ENCODE data around the gene IL6.

The IL6 gene

GRCh38 chr7:22730066-22730710 is 3.2 kb downstream of the IL6 start:
- H3K27ac Mint-ChIP-seq = no peak overlapping the region
- H3K9me3 Mint-ChIP-seq = no peaks in the 10 kb centered on the region
- no peaks in the 10 kb centered on the region for H3K36me3 Mint-ChIP-seq (ENCODE audit: low read depth)
- no peak overlapping the region for H3K4me3 Mint-ChIP-seq
- no peak for DNase-seq
- H3K4me1 Mint-ChIP-seq = peaks cover 15% of the 10 kb centered on the region
- H3K27me3 Mint-ChIP-seq (ENCODE audit: low read depth, poor library complexity) = no peaks in the 10 kb centered on the region
- TF ChIP-seq CTCF (IDR thresholded peaks at IDR 0.05) = no peak

GRCh38 chr7:22730921-22731654 is 4.1 kb downstream of the IL6 start:
- H3K36me3 Mint-ChIP-seq (ENCODE audit: low read depth) = no peaks in the 10 kb centered on the region
- H3K4me1 Mint-ChIP-seq = peaks cover 6% of the 10 kb centered on the region
- H3K27me3 Mint-ChIP-seq (ENCODE audit: low read depth, poor library complexity) = no peaks in the 10 kb centered on the region
- no peak overlapping the region for H3K27ac Mint-ChIP-seq
- no peak for TF ChIP-seq CTCF (IDR thresholded peaks at IDR 0.05)
- no peaks in the 10 kb centered on the region for H3K9me3 Mint-ChIP-seq
- no peak for DNase-seq
- H3K4me3 Mint-ChIP-seq = no peak overlapping the region

- TF ChIP-seq CTCF (IDR thresholded peaks at IDR 0.05) = no peak
- Mint-ChIP-seq H3K36me3 (ENCODE audit: low read depth) (no peaks in the 10 kb centered on the region), H3K4me3 (no peak overlapping the region), H3K9me3 (peaks cover 4% of the 10 kb centered on the region), H3K27ac (no peak overlapping the region), H3K27me3 (ENCODE audit: low read depth, poor library complexity) (no peaks in the 10 kb centered on the region), H3K4me1 (no peaks in the 10 kb centered on the region)
- no peak for DNase-seq
Measured at GRCh38 chr7:22731766-22732165, 4.8 kb downstream of the IL6 start.

GRCh38 chr7:22732556-22733126 is 5.6 kb downstream of the IL6 start:
- Mint-ChIP-seq H3K9me3 (peaks cover 13% of the 10 kb centered on the region), H3K4me1 (no peaks in the 10 kb centered on the region), H3K4me3 (no peak overlapping the region), H3K36me3 (ENCODE audit: low read depth) (no peaks in the 10 kb centered on the region), H3K27ac (no peak overlapping the region), H3K27me3 (ENCODE audit: low read depth, poor library complexity) (no peaks in the 10 kb centered on the region)
- DNase-seq = no peak
- TF ChIP-seq CTCF (IDR thresholded peaks at IDR 0.05) = no peak

GRCh38 chr7:22733761-22734160 is 6.8 kb downstream of the IL6 start:
- no peak for TF ChIP-seq CTCF (IDR thresholded peaks at IDR 0.05)
- no peak overlapping the region for H3K4me3 Mint-ChIP-seq
- DNase-seq = no peak
- no peaks in the 10 kb centered on the region for H3K27me3 Mint-ChIP-seq (ENCODE audit: low read depth, poor library complexity)
- no peaks in the 10 kb centered on the region for H3K36me3 Mint-ChIP-seq (ENCODE audit: low read depth)
- H3K9me3 Mint-ChIP-seq = peaks cover 14% of the 10 kb centered on the region
- no peaks in the 10 kb centered on the region for H3K4me1 Mint-ChIP-seq
- no peak overlapping the region for H3K27ac Mint-ChIP-seq
